ENCODE measurements around the gene SPEN.
"Not testable (repeated sequence)": the region's sequence is repeated elsewhere in the genome, so short reads cannot be mapped to it uniquely, and the experiment has no call there.

DNA sequence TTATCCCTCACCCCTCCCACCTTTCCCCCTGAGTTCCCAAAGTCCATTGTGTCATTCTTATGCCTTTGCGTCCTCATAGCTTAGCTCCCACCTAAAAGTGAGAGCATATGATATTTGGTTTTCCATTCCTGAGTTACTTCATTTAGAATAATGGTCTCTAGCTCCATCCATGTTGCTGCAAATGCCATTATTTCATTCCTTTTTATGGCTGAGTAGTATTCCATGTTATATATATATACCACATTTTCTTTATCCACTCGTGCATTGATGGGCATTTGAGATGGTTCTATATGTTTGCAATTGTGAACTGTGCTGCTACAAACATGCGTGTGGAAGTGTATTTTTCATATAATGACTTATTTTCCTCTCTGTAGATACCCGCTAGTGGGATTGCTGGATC is 130.4 kb downstream of the SPEN start:
- TF ChIP-seq, protein P1, sequence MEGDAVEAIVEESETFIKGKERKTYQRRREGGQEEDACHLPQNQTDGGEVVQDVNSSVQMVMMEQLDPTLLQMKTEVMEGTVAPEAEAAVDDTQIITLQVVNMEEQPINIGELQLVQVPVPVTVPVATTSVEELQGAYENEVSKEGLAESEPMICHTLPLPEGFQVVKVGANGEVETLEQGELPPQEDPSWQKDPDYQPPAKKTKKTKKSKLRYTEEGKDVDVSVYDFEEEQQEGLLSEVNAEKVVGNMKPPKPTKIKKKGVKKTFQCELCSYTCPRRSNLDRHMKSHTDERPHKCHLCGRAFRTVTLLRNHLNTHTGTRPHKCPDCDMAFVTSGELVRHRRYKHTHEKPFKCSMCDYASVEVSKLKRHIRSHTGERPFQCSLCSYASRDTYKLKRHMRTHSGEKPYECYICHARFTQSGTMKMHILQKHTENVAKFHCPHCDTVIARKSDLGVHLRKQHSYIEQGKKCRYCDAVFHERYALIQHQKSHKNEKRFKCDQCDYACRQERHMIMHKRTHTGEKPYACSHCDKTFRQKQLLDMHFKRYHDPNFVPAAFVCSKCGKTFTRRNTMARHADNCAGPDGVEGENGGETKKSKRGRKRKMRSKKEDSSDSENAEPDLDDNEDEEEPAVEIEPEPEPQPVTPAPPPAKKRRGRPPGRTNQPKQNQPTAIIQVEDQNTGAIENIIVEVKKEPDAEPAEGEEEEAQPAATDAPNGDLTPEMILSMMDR (conservative IDR thresholded peaks at IDR 0.05; ENCODE audit: low read depth, low read length), result not testable (repeated sequence)
- TF ChIP-seq EZH2 (IDR thresholded peaks at IDR 0.05; ENCODE audit: borderline replicate concordance, low read depth, low read length, poor library complexity, severe bottlenecking), result not testable (repeated sequence)
